ENCODE data around the gene VGLL2. TPM values are rescaled to one million over a fixed set of nuclear protein-coding genes. Genes with fewer than 3 reads are reported as not detected.

Gene VGLL2
- polyA plus RNA-seq, 10 donors = 58.4 to 140 (median 104) TPM

GRCh38 chr6:117309611-117310010, 44.3 kb downstream of the VGLL2 start:
- DNase-seq = no peak

GRCh38 chr6:117311310-117311709, 46.0 kb downstream of the VGLL2 start:
- DNase-seq = no peak

- no peak for DNase-seq
Observed at GRCh38 chr6:117311726-117312125, 46.4 kb downstream of the VGLL2 start.

- peak in 1 of 3 donors; percentile 10 for DNase-seq
Observed at GRCh38 chr6:117317261-117317660, 51.9 kb downstream of the VGLL2 start.

Other genes with a start within 250 kb of the VGLL2 start
- under 1 TPM; 0.05 to 0.40 (median 0.14) TPM for gene ROS1, start 160.4 kb downstream of the VGLL2 start, polyA plus RNA-seq (ENCODE audit: insufficient read length in 10 of 10)
- 1 to 10 TPM; 5.5 to 9.2 (median 7.1) TPM for gene DCBLD1, start 217.1 kb downstream of the VGLL2 start, polyA plus RNA-seq (ENCODE audit: insufficient read length in 10 of 10)